C4-2B (cell line): ENCODE measurements around the gene LRP4.
A peak's percentile ranks its signal among the peaks of the same experiment; 100 is the strongest.

Source experiments
- H3K27ac ChIP-seq: fragments of 450-650 bp; 2 replicates; pipeline ENCODE4 v1.5.1; 2017
- CTCF ChIP-seq: fragments of 450-650 bp; conservative IDR thresholded peaks from 2 replicates; pipeline ENCODE4 v1.5.1; 2017; ENCODE audit warnings: mild to moderate bottlenecking
- ZFX ChIP-seq: fragments of 450-650 bp; IDR thresholded peaks from 2 replicates; pipeline ENCODE4 v1.6.1; 2017

The LRP4 gene

GRCh38 chr11:46832511-46833214 lies 85.7 kb downstream of the LRP4 start:
- TF ChIP-seq ZFX, result no peak
- TF ChIP-seq CTCF, result no peak

GRCh38 chr11:46827995-46828394 lies 90.4 kb downstream of the LRP4 start:
- no peak overlapping the region for H3K27ac ChIP-seq
- TF ChIP-seq CTCF (no peak), ZFX (no peak)

More at GRCh38 chr11:46832511-46833214, 85.7 kb downstream of the LRP4 start:
- no peak overlapping the region for H3K27ac ChIP-seq

- TF ChIP-seq CTCF, result no peak
- H3K27ac ChIP-seq, result 0 out of 2 replicates have a peak overlapping the region, but pooled peaks have one; percentile 5
These were observed 91.9 kb downstream of the LRP4 start for GRCh38 chr11:46826310-46827044.

GRCh38 chr11:46808799-46809431 lies 109.4 kb downstream of the LRP4 start:
- TF ChIP-seq CTCF (peak; percentile 56), ZFX (no peak)
- H3K27ac ChIP-seq, result no peak overlapping the region
